ENCODE measurements around the gene WDR93. TPM values are rescaled to one million over a fixed set of nuclear protein-coding genes. Genes with fewer than 3 reads are reported as not detected.
"Not testable (repeated sequence)": the region's sequence is repeated elsewhere in the genome, so short reads cannot be mapped to it uniquely, and the experiment has no call there.

Gene WDR93
- total RNA-seq, 1 donor from 2014 or later, result not detected

DNA sequence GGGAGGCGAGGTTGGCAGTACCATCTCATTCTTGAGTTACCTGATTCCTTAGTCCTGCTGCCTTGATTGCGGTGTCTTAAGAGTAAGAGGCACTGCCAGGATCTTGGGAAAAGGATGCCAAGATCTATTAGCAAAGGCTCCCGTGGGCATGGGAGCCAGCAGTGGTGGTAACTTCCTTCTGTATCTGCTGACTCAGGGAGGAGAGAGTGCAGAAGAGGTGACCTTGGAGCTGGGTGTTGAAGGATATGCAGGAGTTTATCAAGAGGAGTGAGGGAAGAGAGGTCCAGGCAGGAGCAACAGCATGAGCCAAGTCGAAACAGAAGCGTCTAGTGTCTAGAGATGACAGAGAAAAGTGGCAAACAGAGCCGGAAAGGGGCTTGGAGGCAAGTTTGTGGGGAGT lies 90.0 kb downstream of the WDR93 start:
- intact Hi-C loops (cut with micrococcal nuclease), result no loop called here
- H3K36me3 ChIP-seq, result no peaks in the 10 kb centered on the region

DNA sequence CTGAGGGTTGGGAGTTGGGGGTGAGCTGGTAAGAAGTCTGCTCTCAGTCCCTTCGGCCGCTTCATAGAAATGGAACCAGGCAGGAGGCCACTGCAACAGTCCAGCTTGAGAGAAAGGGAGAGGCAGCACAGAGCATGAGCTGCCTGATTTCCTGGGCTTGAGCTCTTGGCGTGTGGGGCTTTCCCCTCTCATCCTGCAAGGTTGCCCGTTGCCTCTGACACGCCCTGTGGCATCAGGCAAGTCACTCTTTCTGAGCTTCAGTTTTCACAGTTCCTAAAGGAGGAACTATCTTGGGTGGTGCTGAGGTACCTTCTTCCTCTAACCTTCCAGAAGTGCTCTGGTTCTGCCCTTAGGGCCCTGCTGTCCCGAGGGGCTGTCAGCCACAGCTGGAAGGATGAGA lies 90.4 kb downstream of the WDR93 start:
- no peak for DNase-seq
- Histone ChIP-seq H3K4me1 (peaks cover 11% of the 10 kb centered on the region), H3K27me3 (ENCODE audit: low read depth) (no peaks in the 10 kb centered on the region), H3K4me3 (no peak overlapping the region), H3K36me3 (no peaks in the 10 kb centered on the region), H3K27ac (replicated peaks) (no peak overlapping the region), H3K9me3 (replicated peaks) (no peaks in the 10 kb centered on the region)
- TF ChIP-seq, protein P1, sequence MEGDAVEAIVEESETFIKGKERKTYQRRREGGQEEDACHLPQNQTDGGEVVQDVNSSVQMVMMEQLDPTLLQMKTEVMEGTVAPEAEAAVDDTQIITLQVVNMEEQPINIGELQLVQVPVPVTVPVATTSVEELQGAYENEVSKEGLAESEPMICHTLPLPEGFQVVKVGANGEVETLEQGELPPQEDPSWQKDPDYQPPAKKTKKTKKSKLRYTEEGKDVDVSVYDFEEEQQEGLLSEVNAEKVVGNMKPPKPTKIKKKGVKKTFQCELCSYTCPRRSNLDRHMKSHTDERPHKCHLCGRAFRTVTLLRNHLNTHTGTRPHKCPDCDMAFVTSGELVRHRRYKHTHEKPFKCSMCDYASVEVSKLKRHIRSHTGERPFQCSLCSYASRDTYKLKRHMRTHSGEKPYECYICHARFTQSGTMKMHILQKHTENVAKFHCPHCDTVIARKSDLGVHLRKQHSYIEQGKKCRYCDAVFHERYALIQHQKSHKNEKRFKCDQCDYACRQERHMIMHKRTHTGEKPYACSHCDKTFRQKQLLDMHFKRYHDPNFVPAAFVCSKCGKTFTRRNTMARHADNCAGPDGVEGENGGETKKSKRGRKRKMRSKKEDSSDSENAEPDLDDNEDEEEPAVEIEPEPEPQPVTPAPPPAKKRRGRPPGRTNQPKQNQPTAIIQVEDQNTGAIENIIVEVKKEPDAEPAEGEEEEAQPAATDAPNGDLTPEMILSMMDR (IDR thresholded peaks at IDR 0.05; ENCODE audit: borderline replicate concordance), result no peak
- intact Hi-C loops (cut with micrococcal nuclease), result no loop called here

More for the DNA sequence above, 90.0 kb downstream of the WDR93 start:
- no peak overlapping the region for H3K27ac ChIP-seq (replicated peaks)
- H3K4me3 ChIP-seq, result no peak overlapping the region
- peaks cover 15% of the 10 kb centered on the region for H3K4me1 ChIP-seq
- DNase-seq, result no peak
- H3K9me3 ChIP-seq (replicated peaks), result no peaks in the 10 kb centered on the region
- TF ChIP-seq, protein P1 (IDR thresholded peaks at IDR 0.05; ENCODE audit: borderline replicate concordance), result no peak
- H3K27me3 ChIP-seq (ENCODE audit: low read depth), result no peaks in the 10 kb centered on the region

DNA sequence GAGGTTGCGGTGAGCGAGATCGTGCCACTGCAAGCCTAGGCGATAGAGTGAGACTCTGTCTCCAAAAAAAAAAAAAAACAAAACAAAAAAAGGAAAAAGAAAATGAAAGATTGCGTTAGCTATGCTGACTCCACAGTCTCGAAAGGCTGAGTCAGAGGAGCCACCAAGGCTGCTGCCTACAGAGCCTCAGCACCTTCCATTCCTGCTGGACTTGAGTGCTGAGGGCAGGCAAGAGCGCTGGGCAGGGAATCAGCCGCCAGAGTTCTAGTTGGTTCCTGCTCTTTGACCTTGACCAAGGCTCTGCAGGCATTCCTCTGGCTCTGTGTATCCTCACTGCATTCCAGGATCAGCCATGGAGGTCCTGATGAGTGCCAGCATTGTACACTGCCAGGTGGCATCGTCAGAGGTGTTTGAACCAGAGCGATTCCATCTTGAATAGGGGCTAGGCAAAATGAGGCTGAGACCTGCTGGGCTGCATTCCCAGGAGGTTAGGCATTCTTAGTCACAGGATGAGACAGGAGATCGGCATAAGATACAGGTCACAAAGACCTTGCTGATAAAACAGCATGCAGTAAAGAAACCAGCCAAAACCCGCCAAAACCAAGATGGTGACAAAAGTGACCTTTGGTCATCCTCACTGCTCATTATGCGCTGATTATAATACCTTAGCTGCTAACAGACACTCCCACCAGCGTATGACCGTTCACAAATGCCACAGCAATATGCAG lies 91.4 kb downstream of the WDR93 start:
- Histone ChIP-seq H3K27me3 (ENCODE audit: low read depth) (no peaks in the 10 kb centered on the region), H3K9me3 (replicated peaks) (peaks cover 8% of the 10 kb centered on the region), H3K4me3 (no peak overlapping the region), H3K4me1 (peaks cover under 1% of the 10 kb centered on the region), H3K36me3 (no peaks in the 10 kb centered on the region), H3K27ac (replicated peaks) (no peak overlapping the region)
- DNase-seq, result no peak
- intact Hi-C loops (cut with micrococcal nuclease), result no loop called here
- TF ChIP-seq, protein P1 (IDR thresholded peaks at IDR 0.05; ENCODE audit: borderline replicate concordance), result no peak

DNA sequence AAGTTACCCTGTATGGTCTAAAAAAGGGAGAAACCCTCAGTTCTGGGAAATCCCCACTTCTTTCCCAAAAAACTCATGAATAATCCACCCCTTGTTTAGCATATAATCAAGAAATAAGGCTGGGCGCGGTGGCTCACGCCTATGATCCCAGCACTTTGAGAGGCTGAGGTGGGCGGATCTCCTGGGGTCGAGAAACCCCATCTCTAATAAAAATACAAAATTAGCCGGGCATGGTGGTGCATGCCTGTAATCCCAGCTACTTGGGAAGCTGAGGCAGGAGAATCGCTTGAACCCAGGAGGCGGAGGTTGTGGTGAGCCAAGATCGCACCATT lies 92.0 kb downstream of the WDR93 start:
- H3K27me3 ChIP-seq (ENCODE audit: low read depth); H3K4me1 ChIP-seq; H3K4me3 ChIP-seq; intact Hi-C loops (cut with micrococcal nuclease); H3K27ac ChIP-seq (replicated peaks); DNase-seq; H3K36me3 ChIP-seq: not testable (repeated sequence)
- H3K9me3 ChIP-seq (replicated peaks), result peaks cover 14% of the 10 kb centered on the region

DNA sequence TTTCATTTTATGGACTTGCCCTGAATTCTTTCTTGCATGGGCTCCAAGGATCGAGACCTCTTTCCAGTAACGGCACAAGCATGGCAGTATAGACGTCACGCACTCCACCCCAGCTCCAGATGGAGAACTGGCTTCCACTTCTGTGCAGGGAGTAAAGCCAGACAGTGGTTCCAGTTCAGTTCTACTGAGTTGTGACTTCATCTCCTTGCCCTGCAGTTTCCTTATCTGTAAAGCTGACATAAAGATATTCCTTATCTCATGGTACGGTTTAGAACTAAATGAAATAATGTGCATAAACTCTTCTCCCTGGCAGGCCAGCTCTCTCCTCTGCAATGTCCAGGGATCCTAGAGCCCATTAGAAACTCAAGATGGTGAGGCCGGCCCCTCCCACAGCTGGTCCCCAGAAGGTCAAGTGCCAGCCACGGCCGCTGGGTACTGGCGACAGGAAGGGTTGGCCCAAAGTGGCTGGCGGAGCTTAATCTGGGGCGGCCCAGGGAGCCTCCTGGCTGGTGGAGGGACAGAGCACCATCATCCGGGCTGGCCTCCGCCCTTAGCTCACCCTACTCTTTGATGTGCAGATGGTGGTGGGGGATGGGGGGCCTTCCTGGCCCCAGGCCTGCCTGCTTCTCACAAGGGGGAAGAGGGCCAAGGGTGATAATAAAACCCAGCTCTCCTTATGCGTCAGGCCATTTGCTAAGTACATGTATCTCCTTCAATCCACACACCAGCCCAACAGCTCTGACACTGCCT lies 92.7 kb downstream of the WDR93 start:
- Histone ChIP-seq H3K36me3 (peaks cover 6% of the 10 kb centered on the region), H3K4me1 (no peaks in the 10 kb centered on the region), H3K9me3 (replicated peaks) (peaks cover 21% of the 10 kb centered on the region), H3K27ac (replicated peaks) (no peak overlapping the region), H3K4me3 (no peak overlapping the region), H3K27me3 (ENCODE audit: low read depth) (no peaks in the 10 kb centered on the region)
- TF ChIP-seq, protein P1 (IDR thresholded peaks at IDR 0.05; ENCODE audit: borderline replicate concordance), result no peak
- DNase-seq, result no peak
- intact Hi-C loops (cut with micrococcal nuclease), result no loop called here

Measured in left ventricle myocardium inferior (tissue), 1 donor.